ENCODE measurements around the gene ALMS1. TPM values are rescaled to one million over a fixed set of nuclear protein-coding genes. Genes with fewer than 3 reads are reported as not detected.
"Not testable (repeated sequence)": the region's sequence is repeated elsewhere in the genome, so short reads cannot be mapped to it uniquely, and the experiment has no call there.

Gene ALMS1
- total and polyA plus RNA-seq, 8 donors = 3.8 to 101 (median 16.9) TPM

DNA sequence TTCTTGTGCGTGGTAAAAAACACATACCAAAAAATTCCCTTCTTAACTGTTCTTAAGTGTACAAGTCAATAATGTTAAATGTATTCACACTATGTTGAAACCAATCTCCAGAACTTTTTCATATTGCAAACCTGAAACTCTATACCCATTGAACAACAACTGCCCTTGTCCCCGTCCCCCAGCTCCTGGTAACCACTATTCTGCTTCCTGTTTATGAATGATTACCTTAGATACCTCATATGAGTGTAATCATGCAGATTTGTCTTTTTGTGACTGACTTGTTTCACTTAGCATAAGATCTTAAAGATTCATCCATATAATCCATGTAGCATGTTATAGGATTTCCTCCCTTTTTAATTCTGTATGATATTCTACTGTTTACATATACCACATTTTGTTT lies 196.7 kb downstream of the ALMS1 start:
- no peak overlapping the region for H3K4me3 ChIP-seq
- DNase-seq = no peak
- peaks cover 0 to 22% (median 12%) of the 10 kb centered on the region in 4 donors for H3K36me3 ChIP-seq
- no peak overlapping the region for H3K27ac ChIP-seq
- H3K9me3 ChIP-seq = no peaks in the 10 kb centered on the region
- no peaks in the 10 kb centered on the region for H3K4me1 ChIP-seq
- TF ChIP-seq POLR2A (IDR thresholded peaks at IDR 0.05) (no peak), EP300 (IDR thresholded peaks at IDR 0.05) (no peak)
- intact Hi-C loops (cut with DNase I; ENCODE audit: low total_unique reads) = no loop called here
- 88 to 93% (median 92%) methylated on average over 2 of the region's 2 CpGs for WGBS, 5 donors
- H3K27me3 ChIP-seq = no peaks in the 10 kb centered on the region

DNA sequence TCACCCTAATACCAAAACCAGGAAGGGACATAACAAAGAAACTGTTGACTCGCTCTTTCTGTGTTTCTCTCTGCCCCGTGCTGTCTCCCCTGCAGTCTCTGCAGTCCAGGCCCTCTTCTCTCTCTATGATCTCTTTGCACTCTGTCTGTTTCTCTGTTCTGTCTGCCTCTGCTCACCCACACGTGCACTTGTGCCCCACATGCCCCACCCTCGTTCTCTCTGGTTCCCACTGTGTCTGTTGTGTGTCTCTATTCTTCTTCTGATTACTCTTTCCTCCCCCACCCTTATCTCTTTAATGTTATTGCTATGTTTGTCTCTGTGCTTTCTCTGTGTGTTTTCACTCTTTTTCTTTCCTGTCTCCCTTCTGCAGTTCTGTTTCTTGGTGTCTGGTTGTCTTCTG lies 202.5 kb downstream of the ALMS1 start:
- H3K9me3 ChIP-seq = no peaks in the 10 kb centered on the region
- no peaks in the 10 kb centered on the region for H3K36me3 ChIP-seq
- H3K27me3 ChIP-seq = no peaks in the 10 kb centered on the region
- TF ChIP-seq POLR2A (IDR thresholded peaks at IDR 0.05) (no peak), POLR2AphosphoS5 (IDR thresholded peaks at IDR 0.05) (no peak), EP300 (IDR thresholded peaks at IDR 0.05) (no peak)
- TF ChIP-seq, protein P1, sequence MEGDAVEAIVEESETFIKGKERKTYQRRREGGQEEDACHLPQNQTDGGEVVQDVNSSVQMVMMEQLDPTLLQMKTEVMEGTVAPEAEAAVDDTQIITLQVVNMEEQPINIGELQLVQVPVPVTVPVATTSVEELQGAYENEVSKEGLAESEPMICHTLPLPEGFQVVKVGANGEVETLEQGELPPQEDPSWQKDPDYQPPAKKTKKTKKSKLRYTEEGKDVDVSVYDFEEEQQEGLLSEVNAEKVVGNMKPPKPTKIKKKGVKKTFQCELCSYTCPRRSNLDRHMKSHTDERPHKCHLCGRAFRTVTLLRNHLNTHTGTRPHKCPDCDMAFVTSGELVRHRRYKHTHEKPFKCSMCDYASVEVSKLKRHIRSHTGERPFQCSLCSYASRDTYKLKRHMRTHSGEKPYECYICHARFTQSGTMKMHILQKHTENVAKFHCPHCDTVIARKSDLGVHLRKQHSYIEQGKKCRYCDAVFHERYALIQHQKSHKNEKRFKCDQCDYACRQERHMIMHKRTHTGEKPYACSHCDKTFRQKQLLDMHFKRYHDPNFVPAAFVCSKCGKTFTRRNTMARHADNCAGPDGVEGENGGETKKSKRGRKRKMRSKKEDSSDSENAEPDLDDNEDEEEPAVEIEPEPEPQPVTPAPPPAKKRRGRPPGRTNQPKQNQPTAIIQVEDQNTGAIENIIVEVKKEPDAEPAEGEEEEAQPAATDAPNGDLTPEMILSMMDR (IDR thresholded peaks at IDR 0.05) = no peak
- no peak overlapping the region for H3K27ac ChIP-seq
- peak in 1 of 2 donors; percentile 9 for DNase-seq
- WGBS, 5 donors = 48 to 59% (median 58%) methylated on average over 4 of the region's 4 CpGs
- H3K4me3 ChIP-seq = no peak overlapping the region
- no peaks in the 10 kb centered on the region for H3K4me1 ChIP-seq
- intact Hi-C loops (cut with DNase I; ENCODE audit: low total_unique reads) = no loop called here

DNA sequence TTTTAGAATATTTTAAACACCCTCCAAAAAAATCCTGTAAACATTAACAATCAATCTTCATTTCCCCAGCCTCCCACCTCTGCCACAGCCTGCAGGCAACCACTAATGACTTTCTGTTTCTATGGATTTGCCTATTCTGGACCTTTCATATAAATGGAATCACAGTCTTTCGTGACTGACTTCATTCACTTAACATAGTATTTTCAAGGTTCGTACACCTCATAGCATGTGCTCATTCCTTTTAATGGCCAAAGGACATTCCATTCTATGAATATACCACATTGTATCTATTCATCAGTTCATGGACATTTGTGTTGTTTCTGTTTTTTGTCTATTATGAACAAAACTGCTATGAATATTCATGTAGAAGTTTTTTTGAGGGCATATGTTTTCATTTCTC lies 208.0 kb downstream of the ALMS1 start:
- Histone ChIP-seq H3K4me3 (no peak overlapping the region), H3K9me3 (no peaks in the 10 kb centered on the region), H3K27ac (no peak overlapping the region), H3K27me3 (no peaks in the 10 kb centered on the region), H3K36me3 (no peaks in the 10 kb centered on the region), H3K4me1 (no peaks in the 10 kb centered on the region)
- 88 to 97% (median 94%) methylated on average over 2 of the region's 2 CpGs for WGBS, 5 donors
- intact Hi-C loops (cut with DNase I; ENCODE audit: low total_unique reads) = no loop called here
- TF ChIP-seq, protein P1 (IDR thresholded peaks at IDR 0.05) = no peak
- no peak for TF ChIP-seq POLR2A (IDR thresholded peaks at IDR 0.05)
- TF ChIP-seq POLR2AphosphoS5 (IDR thresholded peaks at IDR 0.05) = no peak
- no peak for TF ChIP-seq EP300 (IDR thresholded peaks at IDR 0.05)
- no peak for DNase-seq

DNA sequence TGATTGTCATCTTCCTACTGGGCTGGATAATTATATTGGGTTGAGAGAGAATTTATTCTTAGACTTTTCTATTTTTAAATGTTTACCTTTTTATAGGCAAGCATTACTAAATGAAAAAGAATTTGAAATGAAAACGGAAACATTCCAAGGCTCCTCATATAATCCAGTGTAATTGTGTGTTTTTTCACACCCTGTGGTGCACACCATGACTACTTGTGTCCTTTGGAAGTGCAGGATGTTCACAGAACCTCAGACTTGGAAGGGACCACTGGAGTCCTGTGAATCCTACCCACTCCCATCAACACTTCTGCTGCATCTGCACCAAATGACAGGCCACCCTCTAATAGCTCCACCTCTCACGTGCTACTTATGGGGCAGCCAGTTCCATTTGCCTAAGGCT lies 208.6 kb downstream of the ALMS1 start:
- DNase-seq = no peak
- H3K27me3 ChIP-seq = no peaks in the 10 kb centered on the region
- no peaks in the 10 kb centered on the region for H3K9me3 ChIP-seq
- TF ChIP-seq, protein P1 (IDR thresholded peaks at IDR 0.05) = no peak
- H3K36me3 ChIP-seq = peaks cover 0 to 4% (median 1%) of the 10 kb centered on the region in 4 donors
- H3K4me1 ChIP-seq = no peaks in the 10 kb centered on the region
- H3K27ac ChIP-seq = no peak overlapping the region
- intact Hi-C loops (cut with DNase I; ENCODE audit: low total_unique reads) = no loop called here
- 88 to 100% (median 90%) methylated on average over 2 of the region's 2 CpGs for WGBS, 5 donors
- no peak overlapping the region for H3K4me3 ChIP-seq

DNA sequence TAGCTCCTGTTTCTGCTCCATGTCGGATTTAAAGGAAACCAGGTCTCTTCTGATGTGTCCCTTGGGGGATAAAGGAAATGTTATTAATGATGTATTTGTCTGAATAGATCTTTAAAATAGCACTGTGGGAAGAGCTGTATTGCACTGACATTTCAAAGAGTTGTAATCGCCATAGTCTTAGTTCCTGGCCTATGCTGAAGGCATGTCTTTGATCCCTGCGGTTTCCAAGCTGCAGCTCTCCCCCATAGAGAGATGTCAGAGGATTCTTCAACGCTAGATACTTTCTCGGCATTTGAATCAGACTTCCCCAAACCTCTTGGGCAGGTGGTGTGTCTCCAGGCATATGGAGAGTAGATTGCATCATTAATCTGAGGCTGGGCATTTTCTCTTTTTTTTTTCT lies 216.1 kb downstream of the ALMS1 start:
- Histone ChIP-seq H3K27ac (no peak overlapping the region), H3K4me3 (no peak overlapping the region), H3K27me3 (no peaks in the 10 kb centered on the region), H3K36me3 (peaks cover 5 to 60% (median 55%) of the 10 kb centered on the region in 4 donors), H3K9me3 (no peaks in the 10 kb centered on the region), H3K4me1 (no peaks in the 10 kb centered on the region)
- intact Hi-C loops (cut with DNase I; ENCODE audit: low total_unique reads) = no loop called here
- TF ChIP-seq, protein P1 (IDR thresholded peaks at IDR 0.05) = no peak
- TF ChIP-seq POLR2AphosphoS5 (IDR thresholded peaks at IDR 0.05) (no peak), EP300 (IDR thresholded peaks at IDR 0.05) (no peak)
- WGBS, 5 donors = 92 to 95% (median 93%) methylated on average over 5 of the region's 5 CpGs
- no peak for DNase-seq

DNA sequence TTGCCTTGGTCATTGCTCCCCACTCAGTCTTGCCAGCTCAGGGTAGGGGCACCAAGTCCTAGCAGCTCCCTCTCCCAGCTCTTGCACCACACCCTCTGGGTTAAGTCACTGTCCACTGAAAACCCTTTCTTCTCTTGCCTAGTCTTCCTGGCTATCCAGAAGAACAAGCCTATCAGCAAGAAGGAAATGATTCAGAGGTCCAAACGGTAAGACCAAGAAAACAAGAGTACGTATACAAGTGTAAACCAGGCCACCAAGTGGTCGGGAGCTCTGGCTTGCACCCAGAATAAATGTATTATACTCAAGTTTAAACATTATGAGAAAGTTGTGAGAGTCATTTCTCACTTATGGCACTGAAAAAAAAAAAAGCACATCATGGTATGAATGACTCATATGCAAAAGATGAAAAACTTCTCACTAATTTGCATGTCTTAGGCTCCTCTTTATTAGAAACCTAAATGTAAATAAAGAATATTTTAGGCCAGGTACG lies 217.5 kb downstream of the ALMS1 start:
- intact Hi-C loops (cut with DNase I; ENCODE audit: low total_unique reads) = not testable (repeated sequence)

DNA sequence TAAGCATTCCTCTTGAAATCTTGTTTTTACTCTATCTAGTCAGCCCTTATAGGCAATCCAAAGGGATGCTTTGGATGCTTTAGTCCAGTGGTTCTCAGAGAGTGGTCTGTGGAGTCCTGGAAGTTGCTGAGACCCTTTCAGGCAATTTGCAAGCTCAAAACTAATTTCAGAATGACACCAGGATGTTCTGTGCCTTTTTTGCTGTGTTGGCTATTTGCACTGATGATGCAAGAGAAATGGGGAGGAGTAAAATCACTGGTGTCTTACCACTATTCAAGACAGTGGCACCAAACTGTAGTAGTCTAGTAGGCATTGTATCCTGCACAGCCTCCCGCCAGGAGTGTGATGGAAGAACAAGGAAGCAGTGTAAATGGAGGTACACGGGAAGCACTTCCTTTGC lies 219.0 kb downstream of the ALMS1 start:
- 79 to 90% (median 83%) methylated on average over 2 of the region's 2 CpGs for WGBS, 5 donors
- H3K4me1 ChIP-seq; H3K27ac ChIP-seq; intact Hi-C loops (cut with DNase I; ENCODE audit: low total_unique reads); H3K9me3 ChIP-seq; H3K4me3 ChIP-seq; DNase-seq; H3K27me3 ChIP-seq: not testable (repeated sequence)
- peaks cover 5 to 72% (median 69%) of the 10 kb centered on the region in 4 donors for H3K36me3 ChIP-seq

More for the DNA sequence above, 217.5 kb downstream of the ALMS1 start:
- H3K4me1 ChIP-seq, DNase-seq, H3K4me3 ChIP-seq, H3K9me3 ChIP-seq, H3K27ac ChIP-seq, H3K27me3 ChIP-seq: not testable (repeated sequence)
- WGBS, 5 donors = 63 to 77% (median 71%) methylated on average over 4 of the region's 4 CpGs
- peaks cover 5 to 68% (median 59%) of the 10 kb centered on the region in 4 donors for H3K36me3 ChIP-seq
